PC-3 (cell line): ENCODE data around the gene RIPPLY1.

Experiments
- CTCF ChIP-seq: fragments of 300-600 bp; sonication (generic); conservative IDR thresholded peaks from 2 replicates; pipeline ENCODE4 v1.5.1; 2017; ENCODE audit warnings: antibody characterized with exemption, low read depth, mild to moderate bottlenecking, low read length
- EZH2 ChIP-seq: fragments of 300-600 bp; sonication (generic); IDR thresholded peaks from one replicate; pipeline ENCODE4 v1.6.1; 2017; ENCODE audit warnings: antibody characterized with exemption, mild to moderate bottlenecking, low read length; ENCODE audit not compliant: unreplicated experiment

GRCh38 chrX:106936246-106936645, 33.1 kb upstream of the RIPPLY1 start:
- TF ChIP-seq CTCF, result no peak
- TF ChIP-seq EZH2, result no peak
